HG03565 (cell line): ENCODE measurements around the gene MALRD1.
"Not testable (repeated sequence)": the region's sequence is repeated elsewhere in the genome, so short reads cannot be mapped to it uniquely, and the experiment has no call there.

ENCODE experiments used
- ATAC-seq: cut with Tn5 transposase; IDR thresholded peaks from one replicate; pipeline ENCODE4 v1.9.1; 2021; ENCODE audit warnings: mild to moderate bottlenecking, moderate library complexity; ENCODE audit not compliant: unreplicated experiment

The MALRD1 gene

DNA sequence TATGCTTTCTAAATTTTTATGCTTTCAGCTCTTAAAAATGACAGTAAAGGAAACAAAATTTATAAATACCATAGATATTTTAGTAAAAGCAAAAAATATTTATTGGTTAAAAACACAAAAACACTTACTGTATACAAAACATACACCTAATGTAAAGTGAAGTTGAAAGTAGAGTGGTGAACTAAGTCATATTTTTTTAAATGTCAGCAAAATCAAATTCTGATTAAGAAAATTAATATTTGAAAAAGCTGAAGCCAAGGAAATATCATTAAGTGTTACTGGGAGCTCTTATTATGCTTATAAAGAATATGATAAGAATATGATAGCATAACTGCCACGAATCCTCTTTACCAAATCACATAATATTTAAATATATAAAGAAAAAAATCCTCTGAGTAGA is 702.4 kb downstream of the MALRD1 start:
- ATAC-seq: no peak

DNA sequence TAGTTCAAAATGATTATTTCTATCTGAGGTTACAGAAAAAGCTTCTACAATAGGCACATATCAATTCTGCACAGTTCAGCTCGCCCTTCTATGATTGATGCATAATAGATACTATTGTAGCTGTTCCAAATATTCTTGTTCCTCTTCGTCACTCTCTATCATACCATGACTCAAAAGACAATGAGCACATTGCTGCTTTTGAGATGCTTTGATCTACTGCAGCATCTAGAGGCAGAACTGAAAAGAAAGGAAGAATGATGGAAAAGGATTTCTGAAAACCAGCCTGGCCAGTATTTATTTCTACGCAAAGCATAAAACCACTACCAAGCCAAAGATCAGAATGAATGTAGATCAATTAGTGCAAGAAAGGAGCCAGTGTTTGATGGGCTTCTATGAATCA is 708.3 kb downstream of the MALRD1 start:
- no peak for ATAC-seq

DNA sequence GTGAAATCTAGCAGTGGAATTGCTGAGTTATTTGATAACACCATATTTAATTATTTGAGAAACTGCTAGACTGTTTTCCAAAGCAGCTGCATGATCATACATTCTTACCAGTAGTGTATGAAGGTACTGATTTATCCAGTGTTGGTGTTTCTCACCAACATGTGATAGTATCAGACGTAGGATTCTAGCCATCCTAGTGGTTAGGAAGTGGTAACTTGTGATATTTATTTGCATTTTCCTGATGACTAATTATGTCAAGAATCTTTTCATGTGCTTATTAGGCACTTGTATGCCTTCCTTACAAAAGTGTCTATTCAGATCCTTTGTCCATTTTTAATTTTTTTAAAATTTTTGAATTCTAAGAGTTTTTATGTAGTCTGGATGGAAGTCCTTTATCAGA is 713.4 kb downstream of the MALRD1 start:
- no peak for ATAC-seq

DNA sequence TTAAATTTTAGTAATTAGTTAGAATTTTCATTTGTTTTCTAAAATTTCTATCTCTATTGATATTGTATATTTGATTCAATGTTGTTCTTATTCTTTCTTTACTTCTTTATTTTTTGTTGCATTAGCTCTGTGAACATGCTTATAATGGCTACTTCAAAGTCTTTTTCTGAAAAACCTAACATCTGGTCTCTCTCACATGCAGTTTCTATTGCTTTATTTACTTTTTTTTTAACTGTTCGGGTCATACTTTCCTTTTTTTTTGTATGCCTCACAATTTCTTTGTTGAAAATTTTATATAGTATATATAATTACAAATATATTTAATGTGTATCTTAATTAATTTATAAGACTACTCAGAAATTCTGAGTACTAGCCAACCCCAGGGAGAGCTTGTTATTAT is 715.5 kb downstream of the MALRD1 start:
- ATAC-seq: no peak

DNA sequence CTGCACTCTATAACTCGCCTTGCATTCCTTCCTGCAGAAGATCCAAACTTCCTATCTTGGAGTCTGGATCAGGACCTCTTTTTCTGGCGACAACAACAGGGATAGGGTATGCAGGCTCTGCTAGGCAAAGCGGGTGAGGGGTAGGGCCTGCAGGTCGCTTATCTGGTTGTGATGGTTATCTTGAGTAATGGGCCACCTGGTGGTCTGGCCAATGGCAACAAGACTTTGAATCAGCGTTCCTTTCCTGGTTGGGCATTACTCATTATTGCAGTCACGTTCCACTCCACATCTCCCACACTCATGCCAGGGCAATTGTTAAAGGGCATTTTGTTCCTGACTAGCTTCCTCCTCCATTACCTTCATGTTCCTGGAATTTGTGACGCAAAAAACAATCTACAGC is 719.3 kb downstream of the MALRD1 start:
- no peak for ATAC-seq

DNA sequence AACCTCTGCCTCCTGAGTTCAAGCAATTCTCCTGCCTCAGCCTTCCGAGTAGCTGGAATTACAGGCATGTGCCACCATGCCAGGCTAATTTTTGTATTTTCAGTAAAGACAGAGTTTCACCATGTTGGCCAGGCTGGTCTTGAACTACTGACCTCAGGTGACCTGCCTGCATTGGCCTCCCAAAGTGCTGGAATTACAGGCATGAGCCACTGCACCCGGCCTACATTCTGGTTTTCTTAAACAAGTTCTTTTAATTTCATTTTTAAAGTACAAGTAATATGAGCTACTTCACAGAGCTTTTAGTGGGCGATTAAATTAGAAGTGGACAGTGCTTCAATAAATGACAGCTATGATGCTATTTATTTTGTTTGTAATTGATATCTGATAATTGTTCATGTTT is 721.2 kb downstream of the MALRD1 start:
- not testable (repeated sequence) for ATAC-seq

DNA sequence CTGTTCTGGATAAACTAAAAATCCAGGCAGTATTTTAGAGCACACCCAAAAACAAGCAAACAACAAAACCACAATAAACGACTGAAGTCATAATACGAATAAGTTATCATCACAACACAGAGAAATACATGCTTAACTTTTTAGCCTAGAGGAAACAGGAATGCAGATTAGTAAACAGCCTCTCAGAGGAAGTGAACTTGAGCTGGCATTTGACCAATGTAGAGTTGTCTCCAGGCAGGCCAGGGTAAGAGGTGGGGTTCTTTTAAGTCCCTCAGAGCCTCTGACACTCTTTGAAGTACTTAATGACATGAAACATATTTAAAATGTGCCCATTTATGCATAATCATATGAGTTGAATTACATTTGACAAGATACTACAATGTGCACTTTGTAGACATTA is 724.4 kb downstream of the MALRD1 start:
- no peak for ATAC-seq

DNA sequence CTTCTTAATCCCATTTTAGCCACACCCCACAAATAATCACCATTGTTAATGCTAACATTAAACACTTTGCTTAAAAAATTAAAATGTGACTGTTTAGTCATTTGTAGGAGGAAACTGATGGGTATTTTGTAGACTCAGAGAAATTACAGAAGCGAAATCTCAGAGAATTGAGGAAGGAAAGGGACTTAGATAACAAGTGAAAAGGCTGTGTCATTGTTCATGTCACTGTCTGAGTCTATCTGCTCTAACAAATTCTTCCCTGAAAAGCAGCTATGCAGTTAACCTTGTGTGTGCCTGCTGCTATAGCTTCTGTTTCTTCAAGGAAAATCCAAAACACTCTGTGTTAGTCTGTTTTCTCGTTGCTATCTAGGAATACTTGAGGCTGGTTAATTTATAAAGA is 726.7 kb downstream of the MALRD1 start:
- no peak for ATAC-seq

DNA sequence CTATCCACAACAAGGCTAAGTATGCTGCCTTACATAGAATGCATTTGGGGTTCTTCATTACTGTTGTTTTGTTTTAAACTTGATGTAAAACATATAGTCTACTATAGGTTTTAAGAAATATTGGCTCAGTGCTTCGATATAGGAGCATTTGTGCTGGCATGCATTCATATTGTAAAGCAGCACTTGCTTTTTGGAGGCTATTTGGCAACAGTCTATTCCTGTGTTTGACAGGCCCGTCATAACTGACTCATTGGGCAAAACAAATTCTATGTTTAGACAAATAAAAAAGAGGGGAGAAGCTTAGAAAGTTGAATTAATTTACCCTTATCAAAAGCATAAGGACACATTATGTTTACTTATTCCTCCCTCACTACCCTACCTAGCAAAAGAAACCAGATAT is 729.2 kb downstream of the MALRD1 start:
- no peak for ATAC-seq

DNA sequence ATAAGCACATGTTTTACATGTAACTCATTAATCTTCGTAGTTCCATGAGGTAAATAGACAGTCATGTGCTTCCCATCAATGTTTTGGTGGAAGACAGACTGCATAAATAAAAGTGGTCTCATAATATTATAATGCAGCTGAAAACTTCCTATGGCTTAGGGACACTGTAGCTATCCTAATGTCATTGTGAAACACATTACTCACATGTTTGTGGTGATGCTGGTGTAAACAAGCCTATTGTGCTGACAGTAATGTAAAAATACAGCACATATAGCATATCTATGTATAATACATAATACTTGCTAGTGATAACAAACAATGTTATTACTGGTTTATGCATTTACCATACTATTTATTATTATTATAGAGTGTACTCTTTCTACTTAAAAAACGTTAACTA is 730.4 kb downstream of the MALRD1 start:
- ATAC-seq: no peak

DNA sequence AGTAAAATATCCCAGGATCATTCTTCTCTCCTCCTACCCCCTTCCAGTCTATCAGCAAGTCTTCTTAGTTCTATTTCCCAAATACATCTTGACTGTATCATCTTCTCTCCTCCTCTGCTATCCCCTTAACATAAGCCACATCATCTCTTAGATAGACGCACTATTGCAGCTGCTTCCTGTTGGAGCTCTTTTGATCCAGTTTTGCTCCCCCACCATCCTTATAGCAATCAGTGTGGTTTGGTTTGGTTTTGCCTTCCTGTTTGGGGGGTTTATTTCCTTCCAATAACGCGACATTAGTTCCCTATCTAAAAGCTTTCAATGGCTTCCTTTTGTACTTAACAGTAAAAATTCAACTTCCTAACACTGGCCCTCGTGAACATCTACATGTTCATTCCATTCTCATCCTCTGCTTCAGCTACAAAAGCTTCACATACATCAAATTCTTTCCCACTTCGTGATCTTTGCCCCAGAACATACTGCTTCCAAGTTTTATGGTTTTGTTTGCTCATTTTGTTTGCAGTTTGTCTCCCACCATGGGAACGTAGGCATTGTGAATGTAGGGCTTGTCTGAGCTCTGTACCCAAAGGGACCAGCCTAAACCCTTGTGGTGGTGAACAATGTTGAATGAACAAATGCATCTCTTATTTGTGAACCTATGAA is 734.0 kb downstream of the MALRD1 start:
- ATAC-seq: no peak

DNA sequence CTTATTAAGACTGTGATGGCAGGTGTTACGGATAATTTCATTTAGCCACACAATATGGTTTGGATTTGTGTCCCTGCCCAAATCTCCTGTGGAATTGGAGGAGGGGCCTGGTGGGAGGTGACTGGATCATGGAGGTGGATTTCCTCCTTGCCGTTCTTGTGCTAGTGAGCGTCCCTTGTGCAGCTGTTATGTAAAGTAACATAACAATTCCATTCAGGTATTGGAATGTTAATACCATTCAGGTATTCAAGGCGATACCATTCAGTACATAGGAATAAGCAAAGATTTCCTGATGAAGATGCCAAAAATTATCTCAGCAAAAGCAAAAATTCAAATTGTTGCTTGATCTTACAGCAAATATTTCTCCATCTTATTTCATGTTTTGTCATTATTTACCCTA is 735.1 kb downstream of the MALRD1 start:
- ATAC-seq: no peak
